Measurements from ENCODE around the gene ADRM1. TPM values are rescaled to one million over a fixed set of nuclear protein-coding genes. Genes with fewer than 3 reads are reported as not detected.

ADRM1 gene
- polyA plus RNA-seq, 4 donors = 44.5 to 93.4 (median 88.3) TPM

- H3K9me3 ChIP-seq (ENCODE audit: control insufficient read depth in 2 of 2, insufficient read depth in 1 of 2, low read depth in 1 of 2, low read length in 1 of 2) = no peaks in the 10 kb centered on the region
- FAIRE-seq = no peak
- no peak overlapping the region for H3K4me3 ChIP-seq (ENCODE audit: low read depth in 1 of 3, low read length in 3 of 3)
- 90 to 93% (median 92%) methylated on average over 19 of the region's 19 CpGs for WGBS, 3 donors
- H3K27me3 ChIP-seq (ENCODE audit: control insufficient read depth in 3 of 3, insufficient read depth in 3 of 3, low read length in 3 of 3) = no peaks in the 10 kb centered on the region
- peaks cover 0 to 93% (median 0%) of the 10 kb centered on the region in 3 donors for H3K36me3 ChIP-seq (ENCODE audit: control insufficient read depth in 3 of 3, insufficient read depth in 2 of 3, low read depth in 1 of 3, low read length in 3 of 3)
- H3K27ac ChIP-seq (ENCODE audit: low read depth in 1 of 3, low read length in 2 of 3) = no peak overlapping the region
- DNase-seq = no peak
- H3K4me1 ChIP-seq (ENCODE audit: control insufficient read depth in 3 of 3, insufficient read depth in 2 of 3, low read depth in 1 of 3, low read length in 2 of 3) = no peaks in the 10 kb centered on the region
Measured at GRCh38 chr20:62331347-62331746, 28.6 kb downstream of the ADRM1 start.

GRCh38 chr20:62332421-62332820 lies 29.6 kb downstream of the ADRM1 start:
- no peaks in the 10 kb centered on the region for H3K4me1 ChIP-seq (ENCODE audit: control insufficient read depth in 3 of 3, insufficient read depth in 2 of 3, low read depth in 1 of 3, low read length in 2 of 3)
- FAIRE-seq = no peak

GRCh38 chr20:62332989-62333819 lies 30.4 kb downstream of the ADRM1 start:
- Histone ChIP-seq H3K36me3 (ENCODE audit: control insufficient read depth in 3 of 3, insufficient read depth in 2 of 3, low read depth in 1 of 3, low read length in 3 of 3) (peaks cover 0 to 93% (median 0%) of the 10 kb centered on the region in 3 donors), H3K9me3 (ENCODE audit: control insufficient read depth in 2 of 2, insufficient read depth in 1 of 2, low read depth in 1 of 2, low read length in 1 of 2) (no peaks in the 10 kb centered on the region), H3K27ac (ENCODE audit: low read depth in 1 of 3, low read length in 2 of 3) (no peak overlapping the region), H3K4me1 (ENCODE audit: control insufficient read depth in 3 of 3, insufficient read depth in 2 of 3, low read depth in 1 of 3, low read length in 2 of 3) (no peaks in the 10 kb centered on the region), H3K27me3 (ENCODE audit: control insufficient read depth in 3 of 3, insufficient read depth in 3 of 3, low read length in 3 of 3) (no peaks in the 10 kb centered on the region), H3K4me3 (ENCODE audit: low read depth in 1 of 3, low read length in 3 of 3) (no peak overlapping the region)
- WGBS, 3 donors = 80 to 92% (median 92%) methylated on average over 24 to 34 of the region's 34 CpGs
- DNase-seq = no peak
- no peak for FAIRE-seq

More at GRCh38 chr20:62332421-62332820, 29.6 kb downstream of the ADRM1 start:
- 77 to 86% (median 81%) methylated on average over 12 to 16 of the region's 16 CpGs for WGBS, 3 donors
- Histone ChIP-seq H3K27ac (ENCODE audit: low read depth in 1 of 3, low read length in 2 of 3) (no peak overlapping the region), H3K27me3 (ENCODE audit: control insufficient read depth in 3 of 3, insufficient read depth in 3 of 3, low read length in 3 of 3) (no peaks in the 10 kb centered on the region), H3K36me3 (ENCODE audit: control insufficient read depth in 3 of 3, insufficient read depth in 2 of 3, low read depth in 1 of 3, low read length in 3 of 3) (peaks cover 0 to 93% (median 0%) of the 10 kb centered on the region in 3 donors), H3K4me3 (ENCODE audit: low read depth in 1 of 3, low read length in 3 of 3) (no peak overlapping the region), H3K9me3 (ENCODE audit: control insufficient read depth in 2 of 2, insufficient read depth in 1 of 2, low read depth in 1 of 2, low read length in 1 of 2) (no peaks in the 10 kb centered on the region)
- no peak for DNase-seq

GRCh38 chr20:62333820-62334595 lies 31.2 kb downstream of the ADRM1 start:
- Histone ChIP-seq H3K4me1 (ENCODE audit: control insufficient read depth in 3 of 3, insufficient read depth in 2 of 3, low read depth in 1 of 3, low read length in 2 of 3) (no peaks in the 10 kb centered on the region), H3K27me3 (ENCODE audit: control insufficient read depth in 3 of 3, insufficient read depth in 3 of 3, low read length in 3 of 3) (no peaks in the 10 kb centered on the region), H3K27ac (ENCODE audit: low read depth in 1 of 3, low read length in 2 of 3) (no peak overlapping the region), H3K4me3 (ENCODE audit: low read depth in 1 of 3, low read length in 3 of 3) (no peak overlapping the region), H3K36me3 (ENCODE audit: control insufficient read depth in 3 of 3, insufficient read depth in 2 of 3, low read depth in 1 of 3, low read length in 3 of 3) (peaks cover 0 to 90% (median 0%) of the 10 kb centered on the region in 3 donors), H3K9me3 (ENCODE audit: control insufficient read depth in 2 of 2, insufficient read depth in 1 of 2, low read depth in 1 of 2, low read length in 1 of 2) (no peaks in the 10 kb centered on the region)
- WGBS, 3 donors = 81 to 90% (median 84%) methylated on average over 31 to 37 of the region's 37 CpGs
- no peak for FAIRE-seq
- DNase-seq = no peak

GRCh38 chr20:62334881-62335280 lies 32.1 kb downstream of the ADRM1 start:
- DNase-seq (no peak), FAIRE-seq (no peak)
- Histone ChIP-seq H3K27ac (ENCODE audit: low read depth in 1 of 3, low read length in 2 of 3) (no peak overlapping the region), H3K4me3 (ENCODE audit: low read depth in 1 of 3, low read length in 3 of 3) (no peak overlapping the region), H3K36me3 (ENCODE audit: control insufficient read depth in 3 of 3, insufficient read depth in 2 of 3, low read depth in 1 of 3, low read length in 3 of 3) (peaks cover 0 to 85% (median 0%) of the 10 kb centered on the region in 3 donors), H3K27me3 (ENCODE audit: control insufficient read depth in 3 of 3, insufficient read depth in 3 of 3, low read length in 3 of 3) (no peaks in the 10 kb centered on the region), H3K9me3 (ENCODE audit: control insufficient read depth in 2 of 2, insufficient read depth in 1 of 2, low read depth in 1 of 2, low read length in 1 of 2) (no peaks in the 10 kb centered on the region), H3K4me1 (ENCODE audit: control insufficient read depth in 3 of 3, insufficient read depth in 2 of 3, low read depth in 1 of 3, low read length in 2 of 3) (no peaks in the 10 kb centered on the region)
- 88 to 90% (median 89%) methylated on average over 11 to 13 of the region's 13 CpGs for WGBS, 3 donors

GRCh38 chr20:62335532-62335931 lies 32.7 kb downstream of the ADRM1 start:
- Histone ChIP-seq H3K4me3 (ENCODE audit: low read depth in 1 of 3, low read length in 3 of 3) (no peak overlapping the region), H3K27me3 (ENCODE audit: control insufficient read depth in 3 of 3, insufficient read depth in 3 of 3, low read length in 3 of 3) (no peaks in the 10 kb centered on the region), H3K36me3 (ENCODE audit: control insufficient read depth in 3 of 3, insufficient read depth in 2 of 3, low read depth in 1 of 3, low read length in 3 of 3) (peaks cover 0 to 79% (median 0%) of the 10 kb centered on the region in 3 donors), H3K27ac (ENCODE audit: low read depth in 1 of 3, low read length in 2 of 3) (no peak overlapping the region), H3K4me1 (ENCODE audit: control insufficient read depth in 3 of 3, insufficient read depth in 2 of 3, low read depth in 1 of 3, low read length in 2 of 3) (no peaks in the 10 kb centered on the region), H3K9me3 (ENCODE audit: control insufficient read depth in 2 of 2, insufficient read depth in 1 of 2, low read depth in 1 of 2, low read length in 1 of 2) (no peaks in the 10 kb centered on the region)
- DNase-seq = no peak
- 83 to 93% (median 86%) methylated on average over 6 of the region's 6 CpGs for WGBS, 3 donors
- FAIRE-seq = no peak

GRCh38 chr20:62336329-62336728 lies 33.5 kb downstream of the ADRM1 start:
- H3K27me3 ChIP-seq (ENCODE audit: control insufficient read depth in 3 of 3, insufficient read depth in 3 of 3, low read length in 3 of 3) = no peaks in the 10 kb centered on the region
- no peaks in the 10 kb centered on the region for H3K9me3 ChIP-seq (ENCODE audit: control insufficient read depth in 2 of 2, insufficient read depth in 1 of 2, low read depth in 1 of 2, low read length in 1 of 2)
- H3K4me1 ChIP-seq (ENCODE audit: control insufficient read depth in 3 of 3, insufficient read depth in 2 of 3, low read depth in 1 of 3, low read length in 2 of 3) = no peaks in the 10 kb centered on the region
- H3K36me3 ChIP-seq (ENCODE audit: control insufficient read depth in 3 of 3, insufficient read depth in 2 of 3, low read depth in 1 of 3, low read length in 3 of 3) = peaks cover 0 to 75% (median 0%) of the 10 kb centered on the region in 3 donors
- DNase-seq (no peak), FAIRE-seq (no peak)
- H3K27ac ChIP-seq (ENCODE audit: low read depth in 1 of 3, low read length in 2 of 3) = no peak overlapping the region
- WGBS, 3 donors = 76 to 86% (median 81%) methylated on average over 11 of the region's 11 CpGs
- no peak overlapping the region for H3K4me3 ChIP-seq (ENCODE audit: low read depth in 1 of 3, low read length in 3 of 3)

- FAIRE-seq (no peak), DNase-seq (no peak)
- Histone ChIP-seq H3K36me3 (ENCODE audit: control insufficient read depth in 3 of 3, insufficient read depth in 2 of 3, low read depth in 1 of 3, low read length in 3 of 3) (peaks cover 0 to 69% (median 0%) of the 10 kb centered on the region in 3 donors), H3K9me3 (ENCODE audit: control insufficient read depth in 2 of 2, insufficient read depth in 1 of 2, low read depth in 1 of 2, low read length in 1 of 2) (no peaks in the 10 kb centered on the region), H3K4me3 (ENCODE audit: low read depth in 1 of 3, low read length in 3 of 3) (no peak overlapping the region), H3K27ac (ENCODE audit: low read depth in 1 of 3, low read length in 2 of 3) (no peak overlapping the region), H3K27me3 (ENCODE audit: control insufficient read depth in 3 of 3, insufficient read depth in 3 of 3, low read length in 3 of 3) (no peaks in the 10 kb centered on the region), H3K4me1 (ENCODE audit: control insufficient read depth in 3 of 3, insufficient read depth in 2 of 3, low read depth in 1 of 3, low read length in 2 of 3) (no peaks in the 10 kb centered on the region)
- 90 to 92% (median 91%) methylated on average over 53 of the region's 53 CpGs for WGBS, 3 donors
Measured at GRCh38 chr20:62336775-62337557, 34.2 kb downstream of the ADRM1 start.

Measured in small intestine (tissue), 7 donors.